C1 segment of cervical spinal cord (tissue), 14 donors: ENCODE data around the gene FAM170A.

Experiments
- DNase-seq, 14 donors: peaks; one replicate each; lab custom pipeline; 2025; lab: John Stamatoyannopoulos, UW

The FAM170A gene, protein sequence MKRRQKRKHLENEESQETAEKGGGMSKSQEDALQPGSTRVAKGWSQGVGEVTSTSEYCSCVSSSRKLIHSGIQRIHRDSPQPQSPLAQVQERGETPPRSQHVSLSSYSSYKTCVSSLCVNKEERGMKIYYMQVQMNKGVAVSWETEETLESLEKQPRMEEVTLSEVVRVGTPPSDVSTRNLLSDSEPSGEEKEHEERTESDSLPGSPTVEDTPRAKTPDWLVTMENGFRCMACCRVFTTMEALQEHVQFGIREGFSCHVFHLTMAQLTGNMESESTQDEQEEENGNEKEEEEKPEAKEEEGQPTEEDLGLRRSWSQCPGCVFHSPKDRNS

GRCh38 chr5:119629339-119629738, at the start of gene FAM170A:
FAM170A (plus strand) TSS chr5:119629558; CDS start chr5:119629769, 211 bp downstream.
- no peak for DNase-seq

DNA sequence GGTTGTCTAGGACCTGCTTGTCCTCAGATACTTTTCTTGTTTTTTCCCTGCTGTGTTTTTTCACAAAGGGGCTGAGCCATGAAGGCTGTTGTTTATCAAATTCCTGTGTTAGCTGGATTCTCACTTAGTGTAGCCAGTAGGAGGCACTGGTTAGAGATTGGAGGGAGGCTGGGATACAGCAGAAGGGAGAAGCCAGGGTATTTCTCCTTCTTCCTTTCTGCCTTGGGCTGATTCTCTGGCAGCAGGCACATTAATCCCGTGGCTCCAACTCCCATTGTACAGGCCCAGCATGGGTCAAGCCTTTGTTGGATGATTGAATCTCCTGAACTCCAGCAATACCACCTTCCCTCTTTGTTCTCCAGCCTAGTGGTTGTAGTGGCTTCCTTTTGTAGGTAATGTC, 46.4 kb upstream of the FAM170A start:
- no peak for DNase-seq

- no peak for DNase-seq
Measured at GRCh38 chr5:119583684-119584083, 45.7 kb upstream of the FAM170A start.

DNA sequence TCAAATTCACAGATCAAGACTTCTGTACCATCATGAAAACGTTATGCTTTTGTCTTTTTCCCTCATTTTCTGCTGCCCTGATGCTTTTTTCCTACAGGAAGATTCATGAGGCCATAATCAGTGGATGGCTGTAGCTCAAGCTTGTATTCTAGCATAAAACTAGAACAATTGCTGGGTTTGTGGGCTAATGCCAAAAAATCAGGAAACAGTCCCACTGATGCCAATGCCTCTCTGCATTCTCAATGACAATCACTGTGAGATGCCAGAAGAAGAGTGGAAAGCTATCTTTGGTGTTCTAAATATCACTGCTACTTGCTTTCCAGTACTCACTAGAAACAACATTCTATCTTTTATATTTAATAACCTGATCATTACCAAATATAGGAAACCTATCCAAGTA, 33.3 kb upstream of the FAM170A start:
- peak in 3 of 14 donors; percentile 0 to 27 (median 0) for DNase-seq

GRCh38 chr5:119597728-119598298, 31.5 kb upstream of the FAM170A start:
- no peak for DNase-seq

DNA sequence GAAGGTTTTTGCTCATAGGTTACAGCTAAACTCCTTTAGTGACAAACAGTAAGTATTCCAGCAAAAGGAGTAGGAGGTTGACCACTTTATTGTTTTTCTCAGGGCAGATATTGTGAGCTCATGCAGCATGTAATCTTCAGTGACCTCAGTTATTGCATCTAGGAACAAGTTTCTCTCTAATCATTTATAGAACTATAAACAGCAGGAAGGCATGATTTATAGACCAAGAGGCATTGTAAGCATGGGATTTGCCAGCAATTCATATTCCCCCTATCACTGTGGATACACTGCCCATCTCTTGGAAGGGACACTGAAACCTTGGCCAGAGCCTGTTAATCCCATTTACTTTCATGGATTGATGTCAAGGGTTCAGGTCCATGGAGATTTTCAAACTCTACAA, 15.4 kb upstream of the FAM170A start:
- DNase-seq = no peak

DNA sequence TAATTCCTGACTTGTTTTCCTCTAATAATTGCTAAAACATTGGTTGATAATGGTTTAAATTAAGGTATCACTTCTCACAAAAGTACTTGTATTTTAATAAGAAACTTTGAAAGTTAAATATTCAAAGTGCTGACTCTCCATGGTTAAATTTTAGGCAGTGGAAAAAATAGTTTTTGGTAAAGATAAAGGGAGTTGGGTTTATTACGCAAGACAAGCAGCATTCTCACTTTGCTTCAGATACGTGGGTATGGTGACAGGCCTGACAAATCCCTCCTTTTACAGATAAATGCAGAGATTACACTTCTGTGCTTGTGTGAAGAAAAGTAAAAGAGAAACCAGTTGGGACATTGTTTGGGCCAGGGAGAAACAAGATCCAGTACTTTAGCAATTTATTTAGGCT, 14.5 kb upstream of the FAM170A start:
- no peak for DNase-seq

DNA sequence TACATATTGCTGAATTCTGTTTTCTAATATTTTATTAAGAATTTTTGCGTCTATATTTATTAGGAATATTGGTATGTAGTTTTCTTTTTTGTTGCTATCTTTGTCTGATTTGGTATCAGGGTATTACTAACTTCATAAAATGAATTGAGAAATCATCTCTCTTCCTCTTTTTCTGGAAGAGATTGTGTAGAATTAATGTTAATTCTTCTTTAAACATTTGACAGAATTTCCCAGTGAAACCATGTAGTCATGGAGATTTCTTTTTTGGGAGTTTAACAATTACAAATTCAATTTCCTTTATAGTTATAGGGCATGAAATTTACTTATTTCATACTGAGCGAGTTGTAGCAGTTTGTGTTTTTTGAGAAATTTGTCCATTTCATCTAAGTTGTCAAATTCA, 3.3 kb upstream of the FAM170A start:
- no peak for DNase-seq

DNA sequence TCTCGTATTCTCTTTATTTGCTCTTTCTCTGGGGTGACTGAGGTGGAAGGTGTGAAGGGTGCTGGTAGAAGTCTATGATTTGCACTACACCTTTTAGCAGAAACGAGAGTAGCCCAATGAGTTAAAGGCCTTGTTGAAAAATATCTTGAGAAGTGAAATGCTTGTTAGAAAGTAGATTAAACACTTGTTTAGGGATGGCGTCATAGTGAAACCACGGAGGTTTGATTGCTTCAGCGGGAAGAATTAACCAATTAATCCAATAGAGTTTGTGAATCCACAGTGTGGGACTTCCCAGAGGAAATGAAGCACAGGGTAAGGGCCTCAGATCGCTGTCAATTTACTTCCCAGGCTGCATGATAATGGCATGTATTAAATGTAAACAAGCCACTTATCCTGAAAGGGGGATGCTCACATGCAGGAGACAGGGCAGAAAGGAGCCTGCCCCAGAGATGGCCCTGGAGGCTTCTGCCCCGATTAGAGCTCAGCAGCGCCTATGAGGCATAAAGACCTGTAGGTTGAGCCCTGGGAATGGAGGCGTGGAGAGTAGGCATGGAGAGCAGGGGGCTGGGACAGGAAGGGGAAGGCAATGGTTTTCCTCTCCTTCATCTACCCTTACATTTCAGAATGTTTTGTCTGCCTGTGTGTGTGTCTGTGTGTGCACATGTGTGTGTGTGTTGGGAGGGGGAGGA, 1.5 kb downstream of the FAM170A start:
- no peak for DNase-seq

DNA sequence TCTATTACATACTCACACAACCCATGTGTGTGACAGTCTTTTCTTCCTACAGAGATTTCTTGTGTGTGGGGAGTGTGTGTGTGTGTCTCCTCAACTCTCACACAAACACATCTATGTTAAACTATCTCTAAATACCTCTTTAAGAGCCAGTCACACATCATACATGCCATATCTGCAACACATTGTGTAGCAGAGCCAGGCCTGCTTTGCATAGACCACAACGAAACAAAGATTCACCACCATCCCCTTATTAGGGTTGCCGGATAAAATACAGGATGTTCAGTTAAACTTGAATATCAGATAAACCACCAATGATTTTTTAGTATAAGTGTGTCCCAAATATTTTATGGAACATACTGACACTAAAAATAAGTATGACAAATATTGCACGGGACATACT, 2.3 kb downstream of the FAM170A start:
- DNase-seq = no peak

DNA sequence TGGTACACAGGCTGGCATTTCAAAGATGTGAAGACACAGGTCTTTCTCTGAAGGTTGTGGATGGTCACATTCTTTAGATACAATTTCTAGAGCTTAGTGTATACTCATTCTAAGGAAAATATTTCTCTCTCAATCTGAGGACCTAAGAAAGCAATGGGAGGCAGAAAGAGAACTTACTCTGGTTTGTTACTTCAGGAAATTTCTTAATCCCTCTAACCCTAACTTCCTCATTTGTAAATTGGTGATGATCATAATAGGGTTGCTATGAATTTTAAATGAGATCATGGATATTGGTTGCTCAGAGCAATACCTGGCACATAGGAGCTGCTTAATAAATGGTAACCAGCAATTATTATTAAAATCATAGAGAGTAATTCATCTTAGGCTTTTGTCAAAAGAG, 22.1 kb downstream of the FAM170A start:
- no peak for DNase-seq

GRCh38 chr5:119655061-119655460, 25.7 kb downstream of the FAM170A start:
- no peak for DNase-seq

GRCh38 chr5:119656023-119656422, 26.7 kb downstream of the FAM170A start:
- no peak for DNase-seq

- no peak for DNase-seq
Measured at GRCh38 chr5:119666542-119666941, 37.2 kb downstream of the FAM170A start.

GRCh38 chr5:119678351-119679028, 49.1 kb downstream of the FAM170A start:
- DNase-seq = no peak

- no peak for DNase-seq
Measured at GRCh38 chr5:119680080-119680479, 50.7 kb downstream of the FAM170A start.

DNA sequence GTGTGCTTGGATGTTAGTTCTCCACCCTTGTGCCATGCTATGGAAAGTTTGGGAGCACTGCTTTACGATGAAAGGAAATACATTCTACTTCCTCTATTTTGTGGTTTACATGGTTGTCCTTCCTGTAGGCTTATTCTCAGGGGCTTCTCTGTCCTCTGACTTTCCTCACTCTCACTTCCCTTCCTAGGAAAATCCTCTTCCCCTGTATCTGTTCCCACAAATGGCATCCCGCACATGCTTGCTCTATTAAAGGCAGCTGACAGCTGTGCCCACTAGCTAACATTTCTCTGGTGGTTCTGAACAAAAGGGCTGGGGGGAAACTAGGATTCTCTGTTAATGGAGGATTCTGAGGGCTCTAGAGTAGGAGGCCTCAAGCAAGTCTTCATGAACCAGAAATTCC, 52.4 kb downstream of the FAM170A start:
- DNase-seq = no peak

DNA sequence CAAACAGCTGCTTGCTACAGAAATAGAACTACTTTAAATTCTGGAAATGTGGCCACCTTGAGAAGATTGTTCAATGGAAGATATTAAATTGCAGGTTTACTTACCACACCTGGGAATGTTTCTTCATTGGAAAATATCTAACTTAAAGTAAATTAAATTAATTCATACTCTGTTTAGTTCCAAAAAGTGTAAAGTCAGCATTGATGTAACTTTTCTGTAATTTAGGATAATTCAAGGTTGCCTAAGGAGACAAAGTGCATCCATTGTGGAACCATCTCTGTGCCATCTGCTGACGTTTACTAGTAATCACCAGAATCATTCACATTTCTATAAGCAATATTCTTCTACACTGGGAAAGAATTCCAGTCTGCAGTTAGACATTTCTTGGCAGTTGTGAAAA, 53.0 kb downstream of the FAM170A start:
- no peak for DNase-seq
